T47D (cell line): ENCODE data around the gene UBE3D.

ENCODE experiments used
- DNase-seq, 2 experiments: peaks; one replicate each; pipeline versions ENCODE4 v3.0.0 to v3.0.0-alpha.2; 2011 to 2012; ENCODE audit warnings: low read depth in 1 of 2, low spot score in 1 of 2
- JUND ChIP-seq: IDR thresholded peaks from 2 replicates; pipeline ENCODE4 v1.6.1; 2012; ENCODE audit warnings: low read depth
- in situ Hi-C: cut with HindIII; loops from 2 replicates; pipeline ENCODE4 v1.10.0; 2016; ENCODE audit warnings: low sequenced_read_pairs, low pct_unique_long_range_greater_than_20kb

Gene UBE3D

GRCh38 chr6:82988930-82989351, 76.7 kb downstream of the UBE3D start:
- no peak for TF ChIP-seq JUND
- no peak for DNase-seq
- in situ Hi-C loops = no loop called here

GRCh38 chr6:82987951-82988350, 77.7 kb downstream of the UBE3D start:
- in situ Hi-C loops = no loop called here
- TF ChIP-seq JUND = no peak
- DNase-seq = no peak

- no peak for TF ChIP-seq JUND
- DNase-seq = no peak
- in situ Hi-C loops = no loop called here
Measured at GRCh38 chr6:82987416-82987815, 78.2 kb downstream of the UBE3D start.

- DNase-seq = no peak
- in situ Hi-C loops = no loop called here
- TF ChIP-seq JUND = no peak
Measured at GRCh38 chr6:82984720-82985119, 80.9 kb downstream of the UBE3D start.

- DNase-seq = no peak
- no peak for TF ChIP-seq JUND
- in situ Hi-C loops = no loop called here
Measured at GRCh38 chr6:82980086-82980485, 85.6 kb downstream of the UBE3D start.

- in situ Hi-C loops = no loop called here
- DNase-seq = no peak
Measured at GRCh38 chr6:82979657-82980056, 86.0 kb downstream of the UBE3D start.

GRCh38 chr6:82978362-82978945, 87.2 kb downstream of the UBE3D start:
- DNase-seq = no peak
- TF ChIP-seq JUND = no peak
- in situ Hi-C loops = no loop called here

More at GRCh38 chr6:82979657-82980056, 86.0 kb downstream of the UBE3D start:
- TF ChIP-seq JUND = no peak

GRCh38 chr6:82976179-82976578, 89.5 kb downstream of the UBE3D start:
- no peak for TF ChIP-seq JUND
- in situ Hi-C loops = no loop called here
- no peak for DNase-seq

GRCh38 chr6:82971877-82972460, 93.7 kb downstream of the UBE3D start:
- in situ Hi-C loops = no loop called here
- DNase-seq = no peak
- no peak for TF ChIP-seq JUND

- in situ Hi-C loops = no loop called here
- DNase-seq = no peak
- no peak for TF ChIP-seq JUND
Measured at GRCh38 chr6:82970839-82971238, 94.8 kb downstream of the UBE3D start.

- no peak for DNase-seq
- TF ChIP-seq JUND = no peak
- in situ Hi-C loops = no loop called here
Measured at GRCh38 chr6:82968708-82969107, 96.9 kb downstream of the UBE3D start.

GRCh38 chr6:82963191-82963925, 102.3 kb downstream of the UBE3D start:
- in situ Hi-C loops = no loop called here
- no peak for TF ChIP-seq JUND
- DNase-seq = no peak

GRCh38 chr6:82959385-82959941, 106.2 kb downstream of the UBE3D start:
- TF ChIP-seq JUND = no peak
- DNase-seq = no peak
- in situ Hi-C loops = no loop called here

- no peak for DNase-seq
- in situ Hi-C loops = no loop called here
- no peak for TF ChIP-seq JUND
Measured at GRCh38 chr6:82958551-82958950, 107.1 kb downstream of the UBE3D start.
